T-helper 2 cell treated with Interferon-gamma antibody and Interleukin-4, amounts not matched to agents 5 μg/mL and 100 μg/mL, for 36 hours (primary cell): ENCODE data around the gene PHACTR1.
"Not testable (repeated sequence)": the region's sequence is repeated elsewhere in the genome, so short reads cannot be mapped to it uniquely, and the experiment has no call there.

Experiments used
- DNase-seq: peaks from one replicate; pipeline ENCODE4 v3.0.0; 2021; ENCODE audit warnings: low spot score
- H3K27ac Mint-ChIP-seq: one replicate; pipeline ENCODE4 v1.8.0; 2021; ENCODE audit warnings: mild to moderate bottlenecking, mixed read lengths
- H3K27me3 Mint-ChIP-seq: one replicate; pipeline ENCODE4 v1.8.0; 2021; ENCODE audit warnings: low read depth, mixed read lengths
- H3K36me3 Mint-ChIP-seq: one replicate; pipeline ENCODE4 v1.8.0; 2021; ENCODE audit warnings: low read depth, mixed read lengths
- H3K4me1 Mint-ChIP-seq: one replicate; pipeline ENCODE4 v1.8.0; 2021; ENCODE audit warnings: low read depth, mixed read lengths
- H3K4me3 Mint-ChIP-seq: one replicate; pipeline ENCODE4 v1.8.0; 2022; ENCODE audit warnings: mild to moderate bottlenecking, moderate library complexity, mixed read lengths
- H3K9me3 Mint-ChIP-seq: one replicate; pipeline ENCODE4 v1.8.0; 2021; ENCODE audit warnings: mixed read lengths

PHACTR1 gene

DNA sequence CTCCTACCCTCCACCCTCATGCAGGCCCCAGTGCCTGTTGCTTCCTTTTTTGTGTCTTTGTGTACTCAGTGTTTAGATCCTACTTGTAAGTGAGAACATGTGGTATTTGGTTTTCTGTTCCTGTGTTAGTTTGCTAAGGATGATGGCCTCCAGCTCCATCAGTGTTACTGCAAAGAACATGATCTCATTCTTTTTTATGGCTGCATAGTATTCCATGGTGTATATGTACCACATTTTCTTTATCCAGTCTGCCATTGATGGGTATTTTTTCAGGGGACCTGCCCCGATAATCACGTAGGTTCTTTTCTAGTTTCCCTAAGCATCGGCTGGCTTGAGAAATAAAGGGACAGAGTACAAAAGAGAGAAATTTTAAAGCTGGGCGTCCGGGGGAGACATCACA is 527.2 kb downstream of the PHACTR1 start:
- not testable (repeated sequence) for H3K27ac Mint-ChIP-seq, H3K36me3 Mint-ChIP-seq, H3K4me1 Mint-ChIP-seq, H3K4me3 Mint-ChIP-seq, H3K9me3 Mint-ChIP-seq, DNase-seq, H3K27me3 Mint-ChIP-seq

- peaks cover 7% of the 10 kb centered on the region for H3K27me3 Mint-ChIP-seq
- H3K27ac Mint-ChIP-seq = no peak overlapping the region
- no peaks in the 10 kb centered on the region for H3K36me3 Mint-ChIP-seq
- H3K9me3 Mint-ChIP-seq = no peaks in the 10 kb centered on the region
- no peaks in the 10 kb centered on the region for H3K4me1 Mint-ChIP-seq
- no peak overlapping the region for H3K4me3 Mint-ChIP-seq
- no peak for DNase-seq
Measured at GRCh38 chr6:13247627-13248026, 531.1 kb downstream of the PHACTR1 start.

- DNase-seq = no peak
- no peaks in the 10 kb centered on the region for H3K9me3 Mint-ChIP-seq
- peaks cover 9% of the 10 kb centered on the region for H3K27me3 Mint-ChIP-seq
- no peaks in the 10 kb centered on the region for H3K4me1 Mint-ChIP-seq
- no peaks in the 10 kb centered on the region for H3K36me3 Mint-ChIP-seq
- H3K4me3 Mint-ChIP-seq = no peak overlapping the region
- H3K27ac Mint-ChIP-seq = no peak overlapping the region
Measured at GRCh38 chr6:13248053-13248452, 531.5 kb downstream of the PHACTR1 start.

GRCh38 chr6:13248584-13248985 is 532.0 kb downstream of the PHACTR1 start:
- H3K4me1 Mint-ChIP-seq = no peaks in the 10 kb centered on the region
- no peaks in the 10 kb centered on the region for H3K36me3 Mint-ChIP-seq
- H3K27me3 Mint-ChIP-seq = peaks cover 9% of the 10 kb centered on the region
- H3K9me3 Mint-ChIP-seq = no peaks in the 10 kb centered on the region
- no peak overlapping the region for H3K27ac Mint-ChIP-seq
- no peak overlapping the region for H3K4me3 Mint-ChIP-seq
- no peak for DNase-seq

GRCh38 chr6:13248994-13249393 is 532.4 kb downstream of the PHACTR1 start:
- DNase-seq = no peak
- Mint-ChIP-seq H3K4me3 (no peak overlapping the region), H3K36me3 (no peaks in the 10 kb centered on the region), H3K9me3 (no peaks in the 10 kb centered on the region), H3K4me1 (no peaks in the 10 kb centered on the region), H3K27ac (no peak overlapping the region), H3K27me3 (peaks cover 9% of the 10 kb centered on the region)

DNA sequence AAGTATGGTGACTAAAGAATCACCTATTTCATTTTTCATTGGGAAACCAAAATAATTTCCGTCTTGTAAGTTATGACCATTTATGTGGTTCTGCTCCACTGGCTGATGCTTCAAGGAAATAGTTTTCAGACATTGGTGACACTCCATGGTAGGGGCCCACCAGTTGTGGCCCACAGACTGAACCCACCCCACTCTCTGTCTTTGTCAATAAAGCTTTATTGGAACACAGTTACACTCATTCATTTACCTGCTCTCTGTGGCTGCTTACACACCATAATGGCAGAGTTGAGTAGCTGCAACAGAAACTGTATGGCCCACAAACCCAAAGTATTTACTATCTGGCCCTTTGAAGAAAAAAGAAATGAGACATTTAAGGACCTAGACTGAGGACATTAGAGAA is 533.2 kb downstream of the PHACTR1 start:
- no peak for DNase-seq
- Mint-ChIP-seq H3K9me3 (no peaks in the 10 kb centered on the region), H3K4me1 (no peaks in the 10 kb centered on the region), H3K27ac (no peak overlapping the region), H3K4me3 (no peak overlapping the region), H3K36me3 (no peaks in the 10 kb centered on the region), H3K27me3 (peaks cover 9% of the 10 kb centered on the region)

- Mint-ChIP-seq H3K4me3 (no peak overlapping the region), H3K9me3 (no peaks in the 10 kb centered on the region), H3K27me3 (peaks cover 9% of the 10 kb centered on the region), H3K27ac (no peak overlapping the region), H3K36me3 (no peaks in the 10 kb centered on the region), H3K4me1 (no peaks in the 10 kb centered on the region)
- no peak for DNase-seq
Measured at GRCh38 chr6:13250703-13251102, 534.1 kb downstream of the PHACTR1 start.

- Mint-ChIP-seq H3K27me3 (peaks cover 9% of the 10 kb centered on the region), H3K36me3 (no peaks in the 10 kb centered on the region), H3K4me1 (no peaks in the 10 kb centered on the region), H3K27ac (no peak overlapping the region), H3K9me3 (no peaks in the 10 kb centered on the region), H3K4me3 (no peak overlapping the region)
- no peak for DNase-seq
Measured at GRCh38 chr6:13251242-13251641, 534.7 kb downstream of the PHACTR1 start.

DNA sequence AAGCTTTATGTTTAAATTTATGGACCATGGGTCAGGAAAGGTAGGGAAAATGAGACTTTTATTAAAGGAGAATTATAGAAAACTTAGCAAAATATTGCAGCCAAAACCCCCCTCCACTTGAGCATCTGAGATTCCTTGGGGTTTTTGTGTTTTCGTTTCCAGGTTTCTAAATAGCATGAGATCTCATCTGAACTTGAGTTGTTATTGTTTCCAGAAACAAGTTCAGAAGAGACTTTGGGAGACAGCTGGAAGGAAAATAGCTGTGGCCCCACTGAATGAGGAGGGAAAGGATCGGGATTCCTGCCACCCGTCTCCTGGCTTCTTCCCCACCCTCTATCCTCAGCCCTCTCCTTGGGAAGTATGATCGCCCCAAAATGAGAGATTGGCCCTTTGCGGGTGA is 536.2 kb downstream of the PHACTR1 start:
- peaks cover 9% of the 10 kb centered on the region for H3K27me3 Mint-ChIP-seq
- H3K9me3 Mint-ChIP-seq = no peaks in the 10 kb centered on the region
- no peak for DNase-seq
- H3K36me3 Mint-ChIP-seq = no peaks in the 10 kb centered on the region
- no peak overlapping the region for H3K4me3 Mint-ChIP-seq
- H3K4me1 Mint-ChIP-seq = no peaks in the 10 kb centered on the region
- no peak overlapping the region for H3K27ac Mint-ChIP-seq

DNA sequence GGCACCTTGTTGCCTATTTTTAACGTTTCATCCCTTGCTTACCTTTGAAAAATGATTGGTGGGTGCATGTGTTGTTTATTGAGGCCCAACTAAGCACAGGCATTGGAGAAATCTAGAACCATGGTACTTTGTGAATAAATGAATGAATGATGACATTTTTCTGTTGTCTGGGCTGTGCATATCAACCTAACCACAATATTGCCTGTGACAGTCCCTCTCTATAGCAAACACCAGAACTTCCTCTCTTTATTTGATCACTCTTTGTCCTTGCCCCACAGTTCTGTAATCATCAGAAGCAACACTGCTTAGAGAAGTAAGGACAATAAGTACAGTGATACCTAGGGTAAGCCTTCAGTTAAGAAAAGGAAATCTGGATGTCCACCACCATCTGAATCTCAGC is 536.7 kb downstream of the PHACTR1 start:
- H3K4me3 Mint-ChIP-seq = no peak overlapping the region

GRCh38 chr6:13256266-13257001 is 539.9 kb downstream of the PHACTR1 start:
- H3K9me3 Mint-ChIP-seq = no peaks in the 10 kb centered on the region
- no peak for DNase-seq
- peaks cover 2% of the 10 kb centered on the region for H3K4me1 Mint-ChIP-seq
- no peak overlapping the region for H3K4me3 Mint-ChIP-seq
- H3K27me3 Mint-ChIP-seq = peaks cover 5% of the 10 kb centered on the region
- no peak overlapping the region for H3K27ac Mint-ChIP-seq
- H3K36me3 Mint-ChIP-seq = no peaks in the 10 kb centered on the region

More for the DNA sequence above, 536.7 kb downstream of the PHACTR1 start:
- DNase-seq = no peak
- Mint-ChIP-seq H3K27ac (no peak overlapping the region), H3K9me3 (no peaks in the 10 kb centered on the region), H3K4me1 (no peaks in the 10 kb centered on the region), H3K27me3 (peaks cover 9% of the 10 kb centered on the region), H3K36me3 (no peaks in the 10 kb centered on the region)

DNA sequence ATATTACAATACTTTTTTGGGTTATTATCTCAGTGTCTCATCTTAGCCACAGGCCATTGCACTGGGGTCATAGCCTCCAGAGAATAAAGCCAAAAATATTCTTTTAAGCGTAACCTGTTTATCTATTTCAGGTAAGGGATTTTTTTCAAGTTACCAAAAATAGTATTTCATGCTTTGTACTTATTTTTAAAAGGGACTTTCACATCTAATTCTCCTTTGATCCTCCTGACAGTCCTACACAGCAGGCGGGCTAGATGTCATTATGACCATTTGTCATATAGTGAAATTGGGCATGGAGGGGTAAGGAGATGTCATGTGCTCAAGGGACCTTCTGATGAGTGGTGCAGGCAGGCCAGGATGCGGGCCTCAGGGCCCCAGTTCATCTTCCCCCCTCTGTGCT is 542.8 kb downstream of the PHACTR1 start:
- Mint-ChIP-seq H3K27ac (no peak overlapping the region), H3K4me1 (peaks cover 5% of the 10 kb centered on the region), H3K9me3 (no peaks in the 10 kb centered on the region), H3K27me3 (peaks cover 5% of the 10 kb centered on the region), H3K4me3 (no peak overlapping the region), H3K36me3 (no peaks in the 10 kb centered on the region)
- no peak for DNase-seq

DNA sequence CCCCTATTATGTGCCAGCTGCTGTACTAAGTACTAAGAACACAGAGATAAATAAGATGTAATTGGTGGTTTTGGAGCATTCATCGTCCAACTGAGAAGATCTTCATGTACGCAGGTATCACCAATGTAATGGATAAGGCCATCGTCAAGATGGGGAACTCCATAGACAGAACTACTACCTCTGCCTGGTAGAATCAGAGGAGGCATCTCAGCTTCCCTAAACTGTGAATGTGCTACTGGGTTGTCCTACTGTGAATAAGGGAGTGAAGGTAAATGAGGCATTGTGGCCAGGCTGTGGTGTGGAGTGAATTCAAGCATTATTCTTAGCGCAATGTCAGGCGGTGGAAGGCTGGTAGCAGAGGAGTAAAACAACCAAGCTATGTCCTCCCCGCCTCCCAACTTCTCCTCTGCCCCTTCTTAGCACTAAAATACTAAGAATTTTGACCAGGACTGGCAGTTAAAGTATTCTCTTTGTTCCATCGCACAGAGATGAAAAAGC is 543.6 kb downstream of the PHACTR1 start:
- Mint-ChIP-seq H3K27me3 (peaks cover 5% of the 10 kb centered on the region), H3K9me3 (no peaks in the 10 kb centered on the region), H3K27ac (no peak overlapping the region), H3K4me1 (peaks cover 5% of the 10 kb centered on the region), H3K36me3 (no peaks in the 10 kb centered on the region), H3K4me3 (no peak overlapping the region)
- no peak for DNase-seq

DNA sequence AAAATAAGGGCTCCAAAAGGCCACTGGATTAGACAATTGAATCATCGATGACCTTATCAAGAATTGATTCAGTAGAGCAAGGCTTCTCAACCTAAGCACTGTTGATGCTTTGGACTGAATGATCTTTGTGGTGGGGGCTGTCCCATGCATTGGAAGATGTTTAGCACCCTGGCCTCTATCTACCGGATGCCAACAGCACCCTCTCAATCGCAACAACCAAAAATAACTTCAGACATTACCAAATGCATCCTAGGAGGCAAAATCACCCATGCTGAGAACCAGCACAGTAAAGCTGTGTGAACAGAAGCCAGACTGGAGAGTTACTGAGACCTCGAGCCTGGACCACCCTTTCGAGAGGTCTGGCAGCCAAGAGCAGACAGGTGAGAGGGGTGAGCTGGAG is 544.3 kb downstream of the PHACTR1 start:
- Mint-ChIP-seq H3K27me3 (peaks cover 5% of the 10 kb centered on the region), H3K36me3 (no peaks in the 10 kb centered on the region), H3K4me1 (peaks cover 5% of the 10 kb centered on the region), H3K9me3 (no peaks in the 10 kb centered on the region), H3K4me3 (no peak overlapping the region), H3K27ac (no peak overlapping the region)
- DNase-seq = no peak

- no peaks in the 10 kb centered on the region for H3K9me3 Mint-ChIP-seq
- H3K36me3 Mint-ChIP-seq = no peaks in the 10 kb centered on the region
- H3K27ac Mint-ChIP-seq = no peak overlapping the region
- no peak overlapping the region for H3K4me3 Mint-ChIP-seq
- H3K27me3 Mint-ChIP-seq = peaks cover 5% of the 10 kb centered on the region
- no peak for DNase-seq
- peaks cover 5% of the 10 kb centered on the region for H3K4me1 Mint-ChIP-seq
Measured at GRCh38 chr6:13261464-13261994, 545.0 kb downstream of the PHACTR1 start.
